Body of pancreas (tissue), 4 donors: ENCODE measurements around the gene PARG.

Experiments used
- POLR2A ChIP-seq, 3 donors: fragments of 450-650 bp; IDR thresholded peaks; one replicate each; pipeline ENCODE4 v1.6.1; 2016; ENCODE audit warnings: antibody characterized with exemption in 3 of 3, mild to moderate bottlenecking in 2 of 3
- TF ChIP-seq, protein P1 (sequence below), 7 experiments: fragments of 450-650 bp in 4 of 7; fragments of 200-600 bp in 3 of 7; sonication (generic) in 3 of 7; IDR thresholded peaks; one replicate each; pipeline ENCODE4 v1.5.1; 2016 to 2019; ENCODE audit warnings: antibody characterized with exemption in 7 of 7

DNA sequence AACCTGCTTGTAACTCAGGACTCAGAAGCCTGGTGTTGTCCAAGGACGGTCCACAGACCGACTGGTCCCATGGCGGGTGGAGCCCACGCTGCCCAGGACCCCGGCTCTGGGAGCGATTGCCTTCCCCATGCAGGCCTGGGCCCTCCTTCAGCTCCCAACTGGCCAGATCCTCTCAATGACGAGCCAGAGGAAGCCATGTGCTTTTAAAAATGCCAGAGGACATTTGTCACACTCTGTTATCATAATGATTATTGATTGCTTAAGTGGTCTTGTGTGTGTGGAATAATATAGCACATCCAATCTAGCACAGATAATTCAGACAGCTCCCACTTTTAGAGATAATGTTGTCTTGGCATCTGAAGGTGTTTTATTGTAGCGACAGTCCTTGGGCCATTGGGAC, 157.1 kb downstream of the PARG start:
- TF ChIP-seq, protein P1, sequence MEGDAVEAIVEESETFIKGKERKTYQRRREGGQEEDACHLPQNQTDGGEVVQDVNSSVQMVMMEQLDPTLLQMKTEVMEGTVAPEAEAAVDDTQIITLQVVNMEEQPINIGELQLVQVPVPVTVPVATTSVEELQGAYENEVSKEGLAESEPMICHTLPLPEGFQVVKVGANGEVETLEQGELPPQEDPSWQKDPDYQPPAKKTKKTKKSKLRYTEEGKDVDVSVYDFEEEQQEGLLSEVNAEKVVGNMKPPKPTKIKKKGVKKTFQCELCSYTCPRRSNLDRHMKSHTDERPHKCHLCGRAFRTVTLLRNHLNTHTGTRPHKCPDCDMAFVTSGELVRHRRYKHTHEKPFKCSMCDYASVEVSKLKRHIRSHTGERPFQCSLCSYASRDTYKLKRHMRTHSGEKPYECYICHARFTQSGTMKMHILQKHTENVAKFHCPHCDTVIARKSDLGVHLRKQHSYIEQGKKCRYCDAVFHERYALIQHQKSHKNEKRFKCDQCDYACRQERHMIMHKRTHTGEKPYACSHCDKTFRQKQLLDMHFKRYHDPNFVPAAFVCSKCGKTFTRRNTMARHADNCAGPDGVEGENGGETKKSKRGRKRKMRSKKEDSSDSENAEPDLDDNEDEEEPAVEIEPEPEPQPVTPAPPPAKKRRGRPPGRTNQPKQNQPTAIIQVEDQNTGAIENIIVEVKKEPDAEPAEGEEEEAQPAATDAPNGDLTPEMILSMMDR (IDR thresholded peaks at IDR 0.05), result no peak
- TF ChIP-seq POLR2A (IDR thresholded peaks at IDR 0.05), result no peak
